GM12872 (cell line): ENCODE data around the gene INAFM2.

ENCODE experiments used
- TF ChIP-seq, protein P1 (sequence below): IDR thresholded peaks from 3 replicates; pipeline ENCODE4 v1.5.1; 2011; ENCODE audit warnings: low read depth, mild to moderate bottlenecking, low read length, moderate library complexity; ENCODE audit not compliant: insufficient read depth

INAFM2 gene

DNA sequence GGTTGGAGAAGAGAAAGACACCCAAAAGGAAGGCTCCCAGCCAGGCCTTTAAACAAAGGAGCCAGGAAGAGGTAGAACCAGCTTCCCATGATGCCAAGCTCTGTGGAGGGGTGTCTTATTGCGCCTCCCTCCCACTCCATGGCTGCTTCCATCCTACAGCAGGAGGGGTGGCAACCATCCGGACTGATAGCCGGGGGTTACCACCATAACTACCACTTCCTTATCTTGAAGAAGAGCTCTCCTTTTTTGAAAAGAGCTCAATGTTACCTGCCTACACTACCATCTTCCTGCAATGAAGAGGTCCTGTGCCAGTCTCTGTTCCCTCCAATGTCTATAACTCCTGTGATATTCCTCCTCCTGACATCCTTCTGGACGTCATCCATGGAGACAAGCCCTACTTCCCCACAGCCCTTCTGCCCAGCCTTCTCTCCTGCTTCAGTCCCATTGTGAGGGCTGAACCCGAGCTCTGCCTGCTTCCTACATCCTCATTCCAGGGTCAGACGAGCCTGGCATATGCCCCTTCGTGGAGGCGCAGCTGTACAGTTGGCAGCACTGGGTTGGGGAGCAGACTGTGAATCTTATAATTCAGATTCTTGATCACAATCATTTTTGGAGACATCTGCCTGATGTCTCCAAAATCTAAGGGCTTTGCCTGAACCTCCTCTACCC, 8.8 kb downstream of the INAFM2 start:
- TF ChIP-seq, protein P1, sequence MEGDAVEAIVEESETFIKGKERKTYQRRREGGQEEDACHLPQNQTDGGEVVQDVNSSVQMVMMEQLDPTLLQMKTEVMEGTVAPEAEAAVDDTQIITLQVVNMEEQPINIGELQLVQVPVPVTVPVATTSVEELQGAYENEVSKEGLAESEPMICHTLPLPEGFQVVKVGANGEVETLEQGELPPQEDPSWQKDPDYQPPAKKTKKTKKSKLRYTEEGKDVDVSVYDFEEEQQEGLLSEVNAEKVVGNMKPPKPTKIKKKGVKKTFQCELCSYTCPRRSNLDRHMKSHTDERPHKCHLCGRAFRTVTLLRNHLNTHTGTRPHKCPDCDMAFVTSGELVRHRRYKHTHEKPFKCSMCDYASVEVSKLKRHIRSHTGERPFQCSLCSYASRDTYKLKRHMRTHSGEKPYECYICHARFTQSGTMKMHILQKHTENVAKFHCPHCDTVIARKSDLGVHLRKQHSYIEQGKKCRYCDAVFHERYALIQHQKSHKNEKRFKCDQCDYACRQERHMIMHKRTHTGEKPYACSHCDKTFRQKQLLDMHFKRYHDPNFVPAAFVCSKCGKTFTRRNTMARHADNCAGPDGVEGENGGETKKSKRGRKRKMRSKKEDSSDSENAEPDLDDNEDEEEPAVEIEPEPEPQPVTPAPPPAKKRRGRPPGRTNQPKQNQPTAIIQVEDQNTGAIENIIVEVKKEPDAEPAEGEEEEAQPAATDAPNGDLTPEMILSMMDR, result no peak

GRCh38 chr15:40333922-40334492, 10.5 kb downstream of the INAFM2 start:
- TF ChIP-seq, protein P1, result no peak

DNA sequence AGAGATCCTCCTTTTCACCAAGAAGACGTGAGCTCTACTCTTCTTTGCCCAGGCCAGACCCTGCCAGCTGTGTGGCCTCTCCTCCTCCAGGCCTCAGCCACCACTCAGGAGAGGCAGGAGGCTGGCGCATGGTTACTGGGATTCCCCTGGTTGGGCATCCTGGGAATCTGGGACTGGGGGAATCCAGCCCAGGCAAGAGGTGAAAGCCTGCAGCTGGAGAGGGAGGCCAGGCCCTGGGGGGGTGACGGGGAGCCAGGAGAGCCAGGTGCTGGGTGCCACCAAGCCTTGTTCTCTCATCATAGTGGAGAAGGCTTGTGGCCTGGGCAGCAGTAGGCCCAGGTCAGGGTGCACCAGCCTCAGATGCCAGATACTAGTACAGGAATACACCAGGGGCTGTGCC, 11.0 kb downstream of the INAFM2 start:
- TF ChIP-seq, protein P1, result no peak

- TF ChIP-seq, protein P1, result no peak
These were observed 11.7 kb downstream of the INAFM2 start for GRCh38 chr15:40334941-40335795.

GRCh38 chr15:40335938-40336743, 12.6 kb downstream of the INAFM2 start:
- TF ChIP-seq, protein P1, result no peak

GRCh38 chr15:40336744-40337122, 13.2 kb downstream of the INAFM2 start:
- TF ChIP-seq, protein P1, result peak; percentile 70

- TF ChIP-seq, protein P1, result no peak
These were observed 14.1 kb downstream of the INAFM2 start for GRCh38 chr15:40337597-40337996.
